HepG2 (cell line): ENCODE measurements around the gene NKD1. TPM values are rescaled to one million over a fixed set of nuclear protein-coding genes. Genes with fewer than 3 reads are reported as not detected.
A peak's percentile ranks its signal among the peaks of the same experiment; 100 is the strongest.

Experiments
- ARID2 ChIP-seq: sonication (generic); formaldehyde crosslinking; IDR thresholded peaks from 2 replicates; pipeline ENCODE4 v1.8.1; 2022; ENCODE audit warnings: mild to moderate bottlenecking, missing genetic modification reagents, borderline replicate concordance
- ARID5B ChIP-seq: IDR thresholded peaks from 2 replicates; pipeline ENCODE4 v1.4.0; 2020; ENCODE audit warnings: mild to moderate bottlenecking, missing genetic modification reagents
- CC2D1A ChIP-seq: sonication (generic); formaldehyde crosslinking; IDR thresholded peaks from 2 replicates; pipeline ENCODE4 v1.8.1; 2023; ENCODE audit warnings: mild to moderate bottlenecking, missing genetic modification reagents
- CCDC6 ChIP-seq: sonication (generic); formaldehyde crosslinking; IDR thresholded peaks from 2 replicates; pipeline ENCODE4 v1.8.1; 2022; ENCODE audit warnings: mild to moderate bottlenecking, missing genetic modification reagents, moderate library complexity
- HES4 ChIP-seq: sonication (generic); formaldehyde crosslinking; IDR thresholded peaks from 2 replicates; pipeline ENCODE4 v1.9.0; 2021; ENCODE audit warnings: mild to moderate bottlenecking, missing genetic modification reagents, borderline replicate concordance
- IRF9 ChIP-seq: sonication (generic); formaldehyde crosslinking; IDR thresholded peaks from 2 replicates; pipeline ENCODE4 v1.8.0; 2022; ENCODE audit warnings: missing genetic modification reagents, mild to moderate bottlenecking, borderline replicate concordance
- JUNB ChIP-seq: sonication (generic); formaldehyde crosslinking; IDR thresholded peaks from 2 replicates; pipeline ENCODE4 v1.8.0; 2022; ENCODE audit warnings: missing genetic modification reagents, mild to moderate bottlenecking, borderline replicate concordance
- KDM5A ChIP-seq: fragments of 200-600 bp; sonication (generic); IDR thresholded peaks from 2 replicates; pipeline ENCODE4 v1.7.0; 2018; ENCODE audit warnings: antibody characterized with exemption, mild to moderate bottlenecking, low read length, borderline replicate concordance
- KLF16 ChIP-seq, 2 experiments: sonication (generic) in 1 of 2; formaldehyde crosslinking in 1 of 2; IDR thresholded peaks; 2 replicates each; pipeline versions ENCODE4 v1.6.1 to v1.8.0; 2016 to 2023; ENCODE audit warnings: missing genetic modification reagents in 2 of 2, missing compliant biosample characterization in 1 of 2
- MATR3 ChIP-seq: sonication (generic); formaldehyde crosslinking; IDR thresholded peaks from 2 replicates; pipeline ENCODE4 v1.4.0; 2020; ENCODE audit warnings: missing genetic modification reagents
- MTA1 ChIP-seq: sonication (generic); formaldehyde crosslinking; IDR thresholded peaks from 2 replicates; pipeline ENCODE4 v1.4.0; 2020; ENCODE audit warnings: missing genetic modification reagents, mild to moderate bottlenecking, borderline replicate concordance
- NFKBIZ ChIP-seq: IDR thresholded peaks from 2 replicates; pipeline ENCODE4 v1.6.1; 2018; ENCODE audit warnings: missing genetic modification reagents, missing compliant biosample characterization
- PRPF4 ChIP-seq: fragments of 200-400 bp; formaldehyde crosslinking; IDR thresholded peaks from 2 replicates; pipeline ENCODE4 v1.6.1; 2016; ENCODE audit warnings: low read length, low read depth; ENCODE audit not compliant: poor library complexity, severe bottlenecking
- RFX1 ChIP-seq: fragments of 450-650 bp; IDR thresholded peaks from 2 replicates; pipeline ENCODE4 v1.6.1; 2017
- SETDB1 ChIP-seq: sonication (generic); formaldehyde crosslinking; IDR thresholded peaks from 2 replicates; pipeline ENCODE4 v1.5.1; 2020; ENCODE audit warnings: missing genetic modification reagents, mild to moderate bottlenecking, borderline replicate concordance
- SMYD3 ChIP-seq: sonication (generic); formaldehyde crosslinking; IDR thresholded peaks from 2 replicates; pipeline ENCODE4 v1.8.1; 2023; ENCODE audit warnings: mild to moderate bottlenecking, missing genetic modification reagents
- TRIM24 ChIP-seq: sonication (generic); formaldehyde crosslinking; IDR thresholded peaks from 2 replicates; pipeline ENCODE4 v1.8.0; 2022; ENCODE audit warnings: mild to moderate bottlenecking, missing genetic modification reagents
- ZNF317 ChIP-seq: sonication (generic); formaldehyde crosslinking; IDR thresholded peaks from 2 replicates; pipeline ENCODE4 v1.5.0; 2020; ENCODE audit warnings: mild to moderate bottlenecking, missing genetic modification reagents
- ZNF672 ChIP-seq: sonication (generic); formaldehyde crosslinking; IDR thresholded peaks from 2 replicates; pipeline ENCODE4 v1.8.1; 2022; ENCODE audit warnings: missing genetic modification reagents
- ZNF761 ChIP-seq: sonication (generic); formaldehyde crosslinking; conservative IDR thresholded peaks from 2 replicates; pipeline ENCODE4 v1.4.0; 2020; ENCODE audit warnings: mild to moderate bottlenecking, missing genetic modification reagents
- ZSCAN12 ChIP-seq: sonication (generic); formaldehyde crosslinking; IDR thresholded peaks from 2 replicates; pipeline ENCODE4 v1.9.0; 2021; ENCODE audit warnings: mild to moderate bottlenecking, missing genetic modification reagents
- polyA plus RNA-seq, 8 experiments: library from polyadenylated mRNA; depleted of rRNA in 3 of 8; stranded (reverse) in 7 of 8; unstranded in 1 of 8; fragments of >200 nt; fragmentation: Illumina TruSeq in 4 of 8; extraction: Trizol in 4 of 8; gene quantifications; 2 replicates each; pipeline versions ENCODE4 v1.2.1 to v1.2.3, GENCODE V29; 2011 to 2016; ENCODE audit warnings: low read depth in 4 of 8, missing spikeins in 1 of 8, mixed read lengths in 1 of 8; ENCODE audit not compliant: insufficient read depth in 1 of 8
- total RNA-seq, 5 experiments: library from RNA; depleted of rRNA; stranded (reverse); fragments of >200 nt; fragmentation: Illumina TruSeq; extraction: Trizol; gene quantifications; 2 replicates each; pipeline ENCODE4 v1.2.3, GENCODE V29; 2016; ENCODE audit warnings: low read depth in 1 of 5
- TF ChIP-seq, protein P1 (sequence below): sonication (generic); formaldehyde crosslinking; conservative IDR thresholded peaks from 2 replicates; pipeline ENCODE4 v1.4.0; 2020; ENCODE audit warnings: missing genetic modification reagents
- TF ChIP-seq, protein P2 (sequence below): sonication (generic); formaldehyde crosslinking; IDR thresholded peaks from 2 replicates; pipeline ENCODE4 v1.8.1; 2023; ENCODE audit warnings: mild to moderate bottlenecking, missing genetic modification reagents, borderline replicate concordance

NKD1 gene
- total and polyA plus RNA-seq, 2 of the 13 experiments (the other 11 are each of a cell fraction or from before 2014, with no cell fraction given) = 70.4 to 121 TPM

DNA sequence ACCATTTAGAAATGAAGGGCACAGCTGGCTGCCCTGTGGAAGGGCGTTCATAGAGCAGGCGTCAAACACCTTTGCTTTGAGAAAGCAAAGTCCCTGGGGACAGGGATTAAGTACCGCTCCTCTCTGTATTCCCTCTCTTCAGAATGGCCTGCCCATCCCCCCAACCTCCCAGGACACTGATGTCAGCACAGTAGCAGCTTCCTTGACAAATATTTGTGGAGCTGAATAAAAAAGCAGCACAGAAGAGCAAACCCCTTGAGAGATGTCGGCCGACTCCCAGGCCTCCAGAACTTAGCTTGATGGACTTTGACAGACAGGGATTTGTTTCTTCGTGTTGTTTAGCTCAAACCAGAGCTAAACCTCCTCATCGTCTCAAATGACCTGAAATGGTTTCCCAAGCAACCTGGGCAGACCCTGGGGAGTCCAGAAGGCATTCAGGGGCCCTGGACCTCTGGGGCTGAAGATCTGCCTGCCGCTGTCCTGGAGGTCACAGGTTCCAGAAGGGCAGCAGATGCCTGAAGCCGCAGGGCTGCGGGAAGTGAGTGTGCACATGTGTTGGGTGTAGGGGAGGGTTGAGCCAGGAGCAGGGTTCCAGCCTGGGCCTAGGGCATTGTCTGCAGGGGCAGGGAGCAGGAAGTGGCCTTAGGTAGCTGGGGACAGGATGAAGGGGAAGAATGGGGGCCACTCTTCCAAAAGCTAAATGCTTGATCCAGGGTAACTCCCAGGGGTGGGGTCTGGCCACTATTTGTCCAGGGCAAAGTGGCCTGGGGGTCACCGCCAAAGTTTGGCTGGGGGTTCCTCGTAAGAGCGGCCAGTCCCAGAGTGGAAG, 42.3 kb upstream of the NKD1 start (continued):
- TF ChIP-seq, protein P1, sequence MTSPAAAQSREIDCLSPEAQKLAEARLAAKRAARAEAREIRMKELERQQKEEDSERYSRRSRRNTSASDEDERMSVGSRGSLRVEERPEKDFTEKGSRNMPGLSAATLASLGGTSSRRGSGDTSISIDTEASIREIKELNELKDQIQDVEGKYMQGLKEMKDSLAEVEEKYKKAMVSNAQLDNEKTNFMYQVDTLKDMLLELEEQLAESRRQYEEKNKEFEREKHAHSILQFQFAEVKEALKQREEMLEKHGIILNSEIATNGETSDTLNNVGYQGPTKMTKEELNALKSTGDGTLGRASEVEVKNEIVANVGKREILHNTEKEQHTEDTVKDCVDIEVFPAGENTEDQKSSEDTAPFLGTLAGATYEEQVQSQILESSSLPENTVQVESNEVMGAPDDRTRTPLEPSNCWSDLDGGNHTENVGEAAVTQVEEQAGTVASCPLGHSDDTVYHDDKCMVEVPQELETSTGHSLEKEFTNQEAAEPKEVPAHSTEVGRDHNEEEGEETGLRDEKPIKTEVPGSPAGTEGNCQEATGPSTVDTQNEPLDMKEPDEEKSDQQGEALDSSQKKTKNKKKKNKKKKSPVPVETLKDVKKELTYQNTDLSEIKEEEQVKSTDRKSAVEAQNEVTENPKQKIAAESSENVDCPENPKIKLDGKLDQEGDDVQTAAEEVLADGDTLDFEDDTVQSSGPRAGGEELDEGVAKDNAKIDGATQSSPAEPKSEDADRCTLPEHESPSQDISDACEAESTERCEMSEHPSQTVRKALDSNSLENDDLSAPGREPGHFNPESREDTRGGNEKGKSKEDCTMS (CRISPR knock-in tag) = no peak
- TF ChIP-seq KLF16 (CRISPR knock-in tag; IDR thresholded peaks at IDR 0.05) (0 out of 4 replicates have a peak, but pooled peaks of 1 of the 2 experiments have one; percentile 47), HES4 (CRISPR knock-in tag) (0 out of 2 replicates have a peak, but pooled peaks have one; percentile 3), IRF9 (no peak), KDM5A (no peak), RFX1 (no peak), ZNF761 (CRISPR knock-in tag) (peak; percentile 79), TRIM24 (CRISPR knock-in tag) (no peak), MATR3 (CRISPR knock-in tag) (no peak), CCDC6 (CRISPR knock-in tag) (no peak), PRPF4 (no peak), JUNB (CRISPR knock-in tag) (no peak), SETDB1 (CRISPR knock-in tag) (no peak), ARID2 (no peak), CC2D1A (no peak), ZSCAN12 (no peak), NFKBIZ (CRISPR knock-in tag) (peak; percentile 61), MTA1 (CRISPR knock-in tag) (peak; percentile 65; the same call in 1 of the 2 replicates), ZNF317 (no peak), ZNF672 (no peak), SMYD3 (peak; percentile 78; the same call in 1 of the 2 replicates), ARID5B (CRISPR knock-in tag) (peak; percentile 73)
- TF ChIP-seq, protein P2, sequence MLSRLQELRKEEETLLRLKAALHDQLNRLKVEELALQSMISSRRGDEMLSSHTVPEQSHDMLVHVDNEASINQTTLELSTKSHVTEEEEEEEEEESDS (CRISPR knock-in tag) = no peak
